ENCODE data around the gene NQO2.

The NQO2 gene

DNA sequence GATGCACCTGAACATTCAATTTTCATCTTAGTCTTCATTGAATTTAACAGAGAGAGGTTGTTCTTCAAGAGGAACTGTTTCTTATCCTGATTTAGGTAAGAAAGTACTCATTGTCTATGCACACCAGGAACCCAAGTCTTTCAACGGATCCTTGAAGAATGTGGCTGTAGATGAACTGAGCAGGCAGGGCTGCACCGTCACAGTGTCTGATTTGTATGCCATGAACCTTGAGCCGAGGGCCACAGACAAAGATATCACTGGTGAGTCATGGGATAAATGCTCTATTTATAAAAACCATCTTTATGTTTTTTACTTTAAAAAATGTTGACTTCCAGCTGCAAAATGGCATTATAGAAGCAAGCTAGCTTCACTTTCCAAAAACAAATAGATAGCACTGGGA, 10.2 kb downstream of the NQO2 start:
- H3K4me3 ChIP-seq (ENCODE audit: low read length) = no peak overlapping the region
- TF ChIP-seq CTCF (conservative IDR thresholded peaks at IDR 0.05; ENCODE audit: low read length) = no peak
- DNase-seq (ENCODE audit: low read depth) = no peak

DNA sequence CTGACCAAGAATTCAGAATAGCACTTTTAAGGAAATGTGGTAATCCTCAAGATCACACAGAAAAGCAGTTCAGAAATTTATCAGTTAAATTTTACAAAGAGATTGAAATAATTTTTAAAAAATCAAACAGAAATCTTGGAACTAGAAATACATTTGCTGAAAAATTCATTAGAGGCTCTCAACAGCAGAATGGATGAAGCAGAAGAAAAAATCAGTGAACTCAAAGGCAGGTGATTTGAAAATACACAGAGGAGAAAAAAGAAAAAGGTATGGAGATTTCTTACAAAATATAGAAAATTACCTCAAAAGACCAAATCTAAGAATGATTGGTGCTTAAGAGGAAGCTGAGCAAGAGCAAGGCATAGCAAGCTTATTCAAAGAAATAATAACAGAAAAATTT, 11.5 kb downstream of the NQO2 start:
- no peak overlapping the region for H3K4me3 ChIP-seq (ENCODE audit: low read length)
- DNase-seq (ENCODE audit: low read depth) = no peak
- no peak for TF ChIP-seq CTCF (conservative IDR thresholded peaks at IDR 0.05; ENCODE audit: low read length)

DNA sequence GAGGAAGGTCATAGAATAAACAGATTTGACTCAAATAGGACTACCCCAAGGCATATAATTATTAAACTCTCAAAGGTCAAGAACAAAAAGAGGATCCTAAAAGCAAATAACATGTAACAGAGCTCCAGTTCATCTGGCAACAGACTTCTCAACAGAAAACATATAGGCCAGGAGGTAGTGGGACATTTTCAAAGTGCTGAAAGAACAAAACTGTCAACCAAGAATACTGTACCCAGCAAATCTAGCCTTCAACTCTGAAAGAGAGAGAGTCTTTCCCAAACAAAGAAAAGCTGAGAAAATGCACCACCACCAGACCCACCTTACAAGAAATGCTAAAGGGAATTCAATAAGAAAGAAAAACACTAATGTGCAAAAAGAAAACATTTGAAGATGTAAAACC, 11.9 kb downstream of the NQO2 start:
- TF ChIP-seq CTCF (conservative IDR thresholded peaks at IDR 0.05; ENCODE audit: low read length) = no peak
- no peak overlapping the region for H3K4me3 ChIP-seq (ENCODE audit: low read length)
- no peak for DNase-seq (ENCODE audit: low read depth)

DNA sequence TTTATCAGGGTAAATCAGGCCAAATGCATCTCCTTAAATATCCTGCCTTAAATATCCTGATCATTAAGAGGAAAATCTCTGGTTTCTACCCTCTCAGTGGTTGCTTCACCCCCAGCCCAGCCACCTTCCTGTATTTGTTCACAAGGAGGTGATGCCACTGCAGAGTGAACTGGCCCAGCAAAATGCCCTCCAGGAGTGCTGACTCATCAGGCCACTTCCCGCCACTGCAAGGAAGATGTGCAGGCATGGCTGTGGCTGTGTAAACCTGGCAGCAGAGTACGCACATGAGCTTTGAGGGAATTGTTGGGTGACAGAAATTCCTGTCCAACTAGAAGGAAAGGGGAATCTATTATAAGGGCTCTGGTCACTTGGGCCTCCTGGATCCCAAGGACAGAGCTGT, 13.8 kb downstream of the NQO2 start:
- H3K4me3 ChIP-seq (ENCODE audit: low read length) = no peak overlapping the region
- no peak for TF ChIP-seq CTCF (conservative IDR thresholded peaks at IDR 0.05; ENCODE audit: low read length)
- peak; percentile 43 for DNase-seq (ENCODE audit: low read depth)

- no peak for DNase-seq (ENCODE audit: low read depth)
- no peak for TF ChIP-seq CTCF (conservative IDR thresholded peaks at IDR 0.05; ENCODE audit: low read length)
- H3K4me3 ChIP-seq (ENCODE audit: low read length) = no peak overlapping the region
These were observed 14.4 kb downstream of the NQO2 start for GRCh38 chr6:3013901-3014674.

DNA sequence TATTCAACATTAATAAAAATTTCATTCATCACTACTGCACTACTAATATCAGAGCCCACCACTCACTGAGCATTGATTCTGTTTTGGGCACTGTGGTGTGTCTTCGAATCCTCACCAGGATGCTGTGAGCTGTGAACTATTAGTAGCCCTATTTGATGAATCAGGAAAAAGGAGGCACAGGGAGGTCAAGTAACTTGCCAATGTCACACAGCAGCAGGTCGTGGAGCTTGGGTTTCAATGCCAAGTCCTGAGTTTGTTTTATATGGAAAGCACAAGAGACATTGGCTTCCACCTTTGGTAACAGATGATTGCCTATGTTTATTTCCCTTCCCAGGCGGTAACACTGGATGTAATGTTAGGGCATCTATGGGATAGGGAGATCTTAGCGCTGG, 15.0 kb downstream of the NQO2 start:
- no peak for TF ChIP-seq CTCF (conservative IDR thresholded peaks at IDR 0.05; ENCODE audit: low read length)
- no peak for DNase-seq (ENCODE audit: low read depth)
- no peak overlapping the region for H3K4me3 ChIP-seq (ENCODE audit: low read length)

GRCh38 chr6:3015144-3015543, 15.4 kb downstream of the NQO2 start:
- no peak overlapping the region for H3K4me3 ChIP-seq (ENCODE audit: low read length)
- no peak for TF ChIP-seq CTCF (conservative IDR thresholded peaks at IDR 0.05; ENCODE audit: low read length)
- DNase-seq (ENCODE audit: low read depth) = no peak

Data from AG10803 (cell line).